HepG2 (cell line): ENCODE results near the gene TIMM23. TPM values are rescaled to one million over a fixed set of nuclear protein-coding genes. Genes with fewer than 3 reads are reported as not detected.

Experiments used
- HNRNPH1 ChIP-seq: fragments of 200-400 bp; formaldehyde crosslinking; optimal IDR thresholded peaks from 2 replicates; pipeline ENCODE3; 2017; ENCODE audit warnings: mild to moderate bottlenecking, low read depth, low read length
- KIAA2018 ChIP-seq: sonication (generic); formaldehyde crosslinking; IDR thresholded peaks from 2 replicates; pipeline ENCODE4 v1.5.0; 2020; ENCODE audit warnings: mild to moderate bottlenecking, missing genetic modification reagents, borderline replicate concordance
- MAFK ChIP-seq, 2 experiments: IDR thresholded peaks in 1 of 2; conservative IDR thresholded peaks in 1 of 2; 2 replicates each; pipeline ENCODE4 v1.6.1; 2011; ENCODE audit warnings: improper control_type of control experiment in 2 of 2, low read length in 2 of 2
- MIER3 ChIP-seq: IDR thresholded peaks from 2 replicates; pipeline ENCODE4 v1.6.1; 2016; ENCODE audit warnings: missing compliant biosample characterization, borderline replicate concordance
- NFE2 ChIP-seq: sonication (generic); formaldehyde crosslinking; IDR thresholded peaks from 2 replicates; pipeline ENCODE4 v1.4.0; 2020; ENCODE audit warnings: missing genetic modification reagents
- NR2F6 ChIP-seq, 2 experiments: IDR thresholded peaks; 2 replicates each; pipeline ENCODE4 v1.6.1; 2016; ENCODE audit warnings: antibody characterized with exemption in 1 of 2, mild to moderate bottlenecking in 1 of 2
- NR3C1 ChIP-seq: sonication (generic); formaldehyde crosslinking; IDR thresholded peaks from 2 replicates; pipeline ENCODE4 v1.4.0; 2020; ENCODE audit warnings: missing genetic modification reagents
- SALL2 ChIP-seq: sonication (generic); formaldehyde crosslinking; IDR thresholded peaks from 2 replicates; pipeline ENCODE4 v1.8.1; 2023; ENCODE audit warnings: mild to moderate bottlenecking, missing genetic modification reagents, inconsistent platforms
- SMAD1 ChIP-seq: sonication (generic); formaldehyde crosslinking; IDR thresholded peaks from 2 replicates; pipeline ENCODE4 v1.4.0; 2020; ENCODE audit warnings: missing genetic modification reagents, low read depth, mild to moderate bottlenecking, borderline replicate concordance
- SOX6 ChIP-seq, 2 experiments: fragments of 450-650 bp in 1 of 2; sonication (generic) in 1 of 2; formaldehyde crosslinking in 1 of 2; IDR thresholded peaks; 2 replicates each; pipeline versions ENCODE4 v1.4.0 to v1.6.1; 2017 to 2020; ENCODE audit warnings: antibody characterized with exemption in 1 of 2, mild to moderate bottlenecking in 1 of 2, missing genetic modification reagents in 1 of 2
- TEAD3 ChIP-seq: optimal IDR thresholded peaks from 2 replicates; pipeline ENCODE3; 2016; ENCODE audit warnings: borderline replicate concordance
- TEF ChIP-seq: sonication (generic); formaldehyde crosslinking; IDR thresholded peaks from 2 replicates; pipeline ENCODE4 v1.5.0; 2020; ENCODE audit warnings: missing genetic modification reagents
- ZNF335 ChIP-seq: sonication (generic); formaldehyde crosslinking; IDR thresholded peaks from 2 replicates; pipeline ENCODE4 v1.4.0; 2020; ENCODE audit warnings: missing genetic modification reagents
- ZNF354B ChIP-seq: sonication (generic); formaldehyde crosslinking; IDR thresholded peaks from 2 replicates; pipeline ENCODE4 v1.8.0; 2022; ENCODE audit warnings: mild to moderate bottlenecking, missing genetic modification reagents
- ZNF501 ChIP-seq: sonication (generic); formaldehyde crosslinking; IDR thresholded peaks from 2 replicates; pipeline ENCODE4 v1.5.1; 2020; ENCODE audit warnings: mild to moderate bottlenecking, moderate library complexity, missing genetic modification reagents
- ZNF770 ChIP-seq: sonication (generic); formaldehyde crosslinking; IDR thresholded peaks from 2 replicates; pipeline ENCODE4 v1.5.0; 2020; ENCODE audit warnings: mild to moderate bottlenecking, missing genetic modification reagents
- ZNF772 ChIP-seq: sonication (generic); formaldehyde crosslinking; IDR thresholded peaks from 2 replicates; pipeline ENCODE4 v1.5.0; 2020; ENCODE audit warnings: mild to moderate bottlenecking, missing genetic modification reagents
- ZNF891 ChIP-seq: sonication (generic); formaldehyde crosslinking; IDR thresholded peaks from 2 replicates; pipeline ENCODE4 v1.5.0; 2020; ENCODE audit warnings: mild to moderate bottlenecking, missing genetic modification reagents
- polyA plus RNA-seq, 8 experiments: library from polyadenylated mRNA; depleted of rRNA in 3 of 8; stranded (reverse) in 7 of 8; unstranded in 1 of 8; fragments of >200 nt; fragmentation: Illumina TruSeq in 4 of 8; extraction: Trizol in 4 of 8; gene quantifications; 2 replicates each; pipeline versions ENCODE4 v1.2.1 to v1.2.3, GENCODE V29; 2011 to 2016; ENCODE audit warnings: low read depth in 4 of 8, missing spikeins in 1 of 8, mixed read lengths in 1 of 8; ENCODE audit not compliant: insufficient read depth in 1 of 8
- total RNA-seq, 5 experiments: library from RNA; depleted of rRNA; stranded (reverse); fragments of >200 nt; fragmentation: Illumina TruSeq; extraction: Trizol; gene quantifications; 2 replicates each; pipeline ENCODE4 v1.2.3, GENCODE V29; 2016; ENCODE audit warnings: low read depth in 1 of 5

The TIMM23 gene
- total and polyA plus RNA-seq, 2 of the 13 experiments (the other 11 are each of a cell fraction or from before 2014, with no cell fraction given): 80.2 to 98.6 TPM

GRCh38 chr10:46033602-46034011 lies 61.3 kb downstream of the TIMM23 start (continued):
- no peak for TF ChIP-seq KIAA2018 (CRISPR knock-in tag)
- TF ChIP-seq SMAD1 (CRISPR knock-in tag): no peak
- no peak for TF ChIP-seq TEF (CRISPR knock-in tag)
- no peak for TF ChIP-seq ZNF770 (CRISPR knock-in tag)
- 0 out of 2 replicates have a peak, but pooled peaks have one; percentile 38 for TF ChIP-seq NR2F6 (IDR thresholded peaks at IDR 0.05)
- TF ChIP-seq NR2F6 (CRISPR knock-in tag; IDR thresholded peaks at IDR 0.05): peak; percentile 53; the same call in 1 of the 2 replicates
- TF ChIP-seq ZNF354B (CRISPR knock-in tag): no peak; the same call in 1 of the 2 replicates
- TF ChIP-seq MIER3 (CRISPR knock-in tag): peak; percentile 39; the same call in 1 of the 2 replicates
- peak; percentile 87 for TF ChIP-seq TEAD3 (CRISPR knock-in tag)
- TF ChIP-seq MAFK (conservative IDR thresholded peaks at IDR 0.05 in 1 of 2, IDR thresholded peaks at IDR 0.05 in 1 of 2; ENCODE audit: low read length in 2 of 2): no peak
- no peak for TF ChIP-seq ZNF891 (CRISPR knock-in tag)
- no peak for TF ChIP-seq NR3C1
- no peak for TF ChIP-seq ZNF772 (CRISPR knock-in tag)
- TF ChIP-seq ZNF501 (CRISPR knock-in tag): peak; percentile 58; the same call in 1 of the 2 replicates
- TF ChIP-seq ZNF335: 0 out of 2 replicates have a peak, but pooled peaks have one; percentile 31
- no peak for TF ChIP-seq SALL2
- TF ChIP-seq HNRNPH1: no peak
- TF ChIP-seq NFE2 (CRISPR knock-in tag): no peak
- TF ChIP-seq SOX6 (IDR thresholded peaks at IDR 0.05): no peak
- peak; percentile 48; the same call in 1 of the 2 replicates for TF ChIP-seq SOX6 (CRISPR knock-in tag; IDR thresholded peaks at IDR 0.05)
